Calu3 (cell line): Measurements from ENCODE around the gene CDKAL1. TPM values are rescaled to one million over a fixed set of nuclear protein-coding genes. Genes with fewer than 3 reads are reported as not detected.

ENCODE experiments used
- BruUV-seq: library from RNA; stranded (reverse); fragments of 400-500 nt; replicated peaks from 2 replicates; lab custom pipeline; 2021; lab: Mats Ljungman, UMichigan
- CTCF ChIA-PET: fragments of 300-600 bp; sonication (Branson Sonifier 250); formaldehyde crosslinking; loops from one replicate; lab custom pipeline; 2022; ENCODE audit warnings: antibody characterized with exemption; lab: Charles Lee
- DNase-seq: peaks from one replicate; pipeline ENCODE4 v3.0.0; 2022
- H3K27ac Mint-ChIP-seq: one replicate; pipeline ENCODE4 v1.8.0; 2022; ENCODE audit warnings: mixed read lengths; ENCODE audit not compliant: unreplicated experiment
- H3K27me3 Mint-ChIP-seq: one replicate; pipeline ENCODE4 v1.8.0; 2022; ENCODE audit warnings: mixed read lengths; ENCODE audit not compliant: unreplicated experiment
- H3K36me3 Mint-ChIP-seq: one replicate; pipeline ENCODE4 v1.8.0; 2022; ENCODE audit warnings: mild to moderate bottlenecking, moderate library complexity, mixed read lengths; ENCODE audit not compliant: insufficient read depth, unreplicated experiment
- H3K4me1 Mint-ChIP-seq: one replicate; pipeline ENCODE4 v1.8.0; 2022; ENCODE audit warnings: mild to moderate bottlenecking, low read depth, mixed read lengths; ENCODE audit not compliant: unreplicated experiment
- H3K4me3 Mint-ChIP-seq: one replicate; pipeline ENCODE4 v1.8.0; 2022; ENCODE audit warnings: mild to moderate bottlenecking, low read depth, moderate library complexity, mixed read lengths; ENCODE audit not compliant: unreplicated experiment
- H3K9me3 Mint-ChIP-seq: one replicate; pipeline ENCODE4 v1.8.0; 2022; ENCODE audit warnings: low read depth, mixed read lengths; ENCODE audit not compliant: unreplicated experiment
- intact Hi-C: fragments of 100-400 bp; cut with micrococcal nuclease; formaldehyde crosslinking; loops from one replicate; pipeline ENCODE4 v1.10.0; 2022; ENCODE audit not compliant: unreplicated experiment
- total RNA-seq: library from RNA; stranded (reverse); gene quantifications from 2 replicates; pipeline ENCODE4 v1.2.3, GENCODE V29; 2022
- TF ChIP-seq, protein P1 (sequence below): fragments of 200-600 bp; IDR thresholded peaks from one replicate; pipeline ENCODE4 v1.8.0; 2022; ENCODE audit warnings: antibody characterized with exemption; ENCODE audit not compliant: unreplicated experiment

CDKAL1 gene
- total RNA-seq, 1 experiment from 2014 or later, result 39.6 TPM

DNA sequence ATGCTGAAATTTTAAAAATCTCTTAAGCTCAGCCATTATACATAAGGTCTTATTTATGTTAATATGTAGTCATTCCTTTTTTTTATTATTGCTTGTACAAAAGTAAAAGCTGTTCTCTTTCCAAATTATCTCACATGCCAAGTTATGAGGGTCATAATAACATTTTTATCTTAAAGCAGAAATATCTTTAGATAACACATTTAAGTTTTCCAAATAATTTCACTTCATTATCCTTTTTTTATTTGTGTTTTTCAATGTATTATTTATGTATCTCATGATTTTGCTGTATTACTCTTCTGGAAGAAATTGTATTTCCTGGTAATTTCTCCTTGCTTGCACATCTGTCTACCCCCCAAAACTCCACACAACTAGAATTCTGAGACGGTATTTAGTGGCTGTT is 598.2 kb downstream of the CDKAL1 start:
- BruUV-seq, result no TSS peak
- Mint-ChIP-seq H3K4me3 (no peak overlapping the region), H3K4me1 (no peaks in the 10 kb centered on the region), H3K27ac (no peak overlapping the region), H3K27me3 (no peaks in the 10 kb centered on the region), H3K36me3 (no peaks in the 10 kb centered on the region), H3K9me3 (no peaks in the 10 kb centered on the region)
- CTCF ChIA-PET, result interaction anchor here (0.6 to 2.1 kb wide), 4 partner anchors 10 to 181 kb away, joined by 3 to 5 read pairs (median 4); no protein-coding TSS in a partner anchor
- no peak for DNase-seq
- TF ChIP-seq, protein P1, sequence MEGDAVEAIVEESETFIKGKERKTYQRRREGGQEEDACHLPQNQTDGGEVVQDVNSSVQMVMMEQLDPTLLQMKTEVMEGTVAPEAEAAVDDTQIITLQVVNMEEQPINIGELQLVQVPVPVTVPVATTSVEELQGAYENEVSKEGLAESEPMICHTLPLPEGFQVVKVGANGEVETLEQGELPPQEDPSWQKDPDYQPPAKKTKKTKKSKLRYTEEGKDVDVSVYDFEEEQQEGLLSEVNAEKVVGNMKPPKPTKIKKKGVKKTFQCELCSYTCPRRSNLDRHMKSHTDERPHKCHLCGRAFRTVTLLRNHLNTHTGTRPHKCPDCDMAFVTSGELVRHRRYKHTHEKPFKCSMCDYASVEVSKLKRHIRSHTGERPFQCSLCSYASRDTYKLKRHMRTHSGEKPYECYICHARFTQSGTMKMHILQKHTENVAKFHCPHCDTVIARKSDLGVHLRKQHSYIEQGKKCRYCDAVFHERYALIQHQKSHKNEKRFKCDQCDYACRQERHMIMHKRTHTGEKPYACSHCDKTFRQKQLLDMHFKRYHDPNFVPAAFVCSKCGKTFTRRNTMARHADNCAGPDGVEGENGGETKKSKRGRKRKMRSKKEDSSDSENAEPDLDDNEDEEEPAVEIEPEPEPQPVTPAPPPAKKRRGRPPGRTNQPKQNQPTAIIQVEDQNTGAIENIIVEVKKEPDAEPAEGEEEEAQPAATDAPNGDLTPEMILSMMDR, result no peak
- intact Hi-C loops, result no loop called here

GRCh38 chr6:21132856-21133838 is 598.9 kb downstream of the CDKAL1 start:
- TF ChIP-seq, protein P1, result no peak
- no TSS peak for BruUV-seq
- intact Hi-C loops, result no loop called here
- CTCF ChIA-PET, result interaction anchor here (0.6 to 1.3 kb wide), 2 partner anchors 12 to 181 kb away, joined by 3 to 5 read pairs; no protein-coding TSS in a partner anchor
- Mint-ChIP-seq H3K27me3 (no peaks in the 10 kb centered on the region), H3K9me3 (no peaks in the 10 kb centered on the region), H3K27ac (no peak overlapping the region), H3K4me1 (no peaks in the 10 kb centered on the region), H3K4me3 (no peak overlapping the region), H3K36me3 (no peaks in the 10 kb centered on the region)
- no peak for DNase-seq

DNA sequence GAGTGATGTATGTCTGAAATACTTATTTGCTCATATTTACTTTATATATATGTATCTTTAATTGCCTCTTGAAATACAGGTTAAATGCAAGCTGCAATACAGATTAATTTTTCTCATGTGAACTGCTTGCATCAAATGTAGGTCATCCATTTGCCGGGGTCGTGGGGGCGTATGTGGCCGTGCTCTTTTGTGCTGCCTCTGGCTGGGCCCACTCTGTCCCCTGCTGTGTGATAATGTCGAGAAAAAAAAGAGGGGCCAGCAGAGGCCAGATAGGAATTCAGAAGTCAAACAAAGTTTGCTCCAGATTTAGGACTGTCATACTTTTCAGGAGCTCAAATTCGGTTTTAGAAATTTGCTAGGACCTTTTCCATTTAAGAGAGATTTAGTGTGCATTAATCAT is 599.6 kb downstream of the CDKAL1 start:
- Mint-ChIP-seq H3K27me3 (no peaks in the 10 kb centered on the region), H3K36me3 (no peaks in the 10 kb centered on the region), H3K9me3 (no peaks in the 10 kb centered on the region), H3K27ac (no peak overlapping the region), H3K4me3 (no peak overlapping the region), H3K4me1 (no peaks in the 10 kb centered on the region)
- DNase-seq, result no peak
- BruUV-seq, result no TSS peak
- intact Hi-C loops, result no loop called here
- TF ChIP-seq, protein P1, result no peak
- CTCF ChIA-PET, result no interaction called here

DNA sequence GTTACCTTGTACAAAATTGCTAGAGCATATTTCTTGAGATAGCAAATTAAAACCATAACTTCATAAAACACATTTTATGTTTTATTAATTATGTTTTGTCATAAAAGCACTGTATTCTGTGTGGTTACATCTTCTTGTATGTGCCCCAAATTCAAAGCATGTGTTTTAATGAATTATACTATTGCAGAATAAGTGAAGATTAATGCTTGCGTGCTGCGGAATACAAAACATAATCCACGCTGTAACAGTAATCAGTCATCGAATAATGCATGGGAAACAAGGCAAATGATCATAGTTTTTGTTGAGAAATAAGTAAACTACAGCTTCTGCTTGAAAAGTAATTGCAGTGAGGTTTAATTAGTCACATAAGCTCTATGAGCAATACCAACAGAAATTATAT is 600.1 kb downstream of the CDKAL1 start:
- CTCF ChIA-PET, result interaction anchor here (1.4 kb wide), 1 partner anchor 12 kb away, joined by 5 read pairs; no protein-coding TSS in a partner anchor
- BruUV-seq, result no TSS peak
- intact Hi-C loops, result no loop called here
- TF ChIP-seq, protein P1, result no peak
- Mint-ChIP-seq H3K27me3 (no peaks in the 10 kb centered on the region), H3K9me3 (no peaks in the 10 kb centered on the region), H3K36me3 (no peaks in the 10 kb centered on the region), H3K4me3 (no peak overlapping the region), H3K4me1 (no peaks in the 10 kb centered on the region), H3K27ac (no peak overlapping the region)
- no peak for DNase-seq
